ENCODE results near the gene LRTM2. TPM values are rescaled to one million over a fixed set of nuclear protein-coding genes. Genes with fewer than 3 reads are reported as not detected.

The LRTM2 gene
- total RNA-seq, 2 experiments from 2014 or later = not detected

DNA sequence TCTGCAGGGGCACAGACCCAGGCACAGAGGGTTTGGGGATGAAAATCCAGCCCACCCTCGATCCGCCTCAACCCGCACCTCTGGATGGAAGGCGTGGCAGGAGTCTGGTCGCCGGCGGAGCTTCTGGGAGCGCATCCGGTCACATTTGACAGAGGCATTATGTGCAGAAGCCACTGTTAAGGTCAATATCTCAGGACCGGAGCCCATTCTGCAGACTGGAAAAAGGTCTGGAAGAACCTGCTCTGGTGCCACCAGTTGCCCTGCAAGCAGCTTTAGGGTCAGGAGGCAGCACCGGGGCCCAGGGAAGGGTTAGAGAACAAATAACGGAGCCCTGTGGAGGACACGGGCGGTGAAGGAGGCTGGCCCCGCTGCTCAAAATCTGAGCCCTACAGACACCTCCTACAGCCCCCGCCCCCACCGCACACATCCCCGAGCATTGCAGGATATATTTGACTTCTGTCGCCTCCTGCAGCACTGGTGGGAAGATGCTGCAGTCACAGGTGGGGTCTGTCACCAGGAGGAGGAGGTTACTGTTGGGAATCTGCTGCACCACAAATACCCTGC lies 25.1 kb upstream of the LRTM2 start:
- Histone ChIP-seq H3K27ac (ENCODE audit: low read depth, low read length, poor library complexity, severe bottlenecking) (no peak overlapping the region), H3K4me1 (ENCODE audit: insufficient read depth, low read length, poor library complexity, severe bottlenecking) (peaks cover 31% of the 10 kb centered on the region), H4K20me1 (ENCODE audit: insufficient read depth, low read length) (no peaks in the 10 kb centered on the region), H3K4me2 (ENCODE audit: low read length) (peak overlapping the region; percentile 86), H3K9me2 (ENCODE audit: insufficient read depth, low read length) (no peaks in the 10 kb centered on the region), H3K4me3 (ENCODE audit: low read depth, low read length, poor library complexity, severe bottlenecking) (peak overlapping the region; percentile 31), H3K36me3 (ENCODE audit: insufficient read depth, low read length) (no peaks in the 10 kb centered on the region), H3K9me3 (ENCODE audit: low read length) (no peaks in the 10 kb centered on the region), H3K79me2 (ENCODE audit: insufficient read depth, low read depth, low read length) (no peaks in the 10 kb centered on the region), H2AFZ (ENCODE audit: low read length) (peak overlapping the region; percentile 89)
- intact Hi-C loops (cut with micrococcal nuclease; ENCODE audit: unreplicated experiment) = loop anchor here (10.0 kb wide), 1 partner anchor 489 kb away; no protein-coding TSS in a partner anchor
- POLR2A ChIA-PET = no interaction called here
- TF ChIP-seq, protein P1, sequence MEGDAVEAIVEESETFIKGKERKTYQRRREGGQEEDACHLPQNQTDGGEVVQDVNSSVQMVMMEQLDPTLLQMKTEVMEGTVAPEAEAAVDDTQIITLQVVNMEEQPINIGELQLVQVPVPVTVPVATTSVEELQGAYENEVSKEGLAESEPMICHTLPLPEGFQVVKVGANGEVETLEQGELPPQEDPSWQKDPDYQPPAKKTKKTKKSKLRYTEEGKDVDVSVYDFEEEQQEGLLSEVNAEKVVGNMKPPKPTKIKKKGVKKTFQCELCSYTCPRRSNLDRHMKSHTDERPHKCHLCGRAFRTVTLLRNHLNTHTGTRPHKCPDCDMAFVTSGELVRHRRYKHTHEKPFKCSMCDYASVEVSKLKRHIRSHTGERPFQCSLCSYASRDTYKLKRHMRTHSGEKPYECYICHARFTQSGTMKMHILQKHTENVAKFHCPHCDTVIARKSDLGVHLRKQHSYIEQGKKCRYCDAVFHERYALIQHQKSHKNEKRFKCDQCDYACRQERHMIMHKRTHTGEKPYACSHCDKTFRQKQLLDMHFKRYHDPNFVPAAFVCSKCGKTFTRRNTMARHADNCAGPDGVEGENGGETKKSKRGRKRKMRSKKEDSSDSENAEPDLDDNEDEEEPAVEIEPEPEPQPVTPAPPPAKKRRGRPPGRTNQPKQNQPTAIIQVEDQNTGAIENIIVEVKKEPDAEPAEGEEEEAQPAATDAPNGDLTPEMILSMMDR (conservative IDR thresholded peaks at IDR 0.05; ENCODE audit: low read length) = no peak
- TF ChIP-seq EZH2phosphoT487 (IDR thresholded peaks at IDR 0.05; ENCODE audit: borderline replicate concordance, low read depth, low read length) = no peak
- CTCF ChIA-PET (ENCODE audit: unreplicated experiment) = interaction anchor here (0.6 kb wide), 1 partner anchor 138 kb away, joined by 3 read pairs; no protein-coding TSS in a partner anchor
- peak; percentile 14 for DNase-seq (ENCODE audit: low spot score)
- BruUV-seq (replicated peaks) = no TSS peak

DNA sequence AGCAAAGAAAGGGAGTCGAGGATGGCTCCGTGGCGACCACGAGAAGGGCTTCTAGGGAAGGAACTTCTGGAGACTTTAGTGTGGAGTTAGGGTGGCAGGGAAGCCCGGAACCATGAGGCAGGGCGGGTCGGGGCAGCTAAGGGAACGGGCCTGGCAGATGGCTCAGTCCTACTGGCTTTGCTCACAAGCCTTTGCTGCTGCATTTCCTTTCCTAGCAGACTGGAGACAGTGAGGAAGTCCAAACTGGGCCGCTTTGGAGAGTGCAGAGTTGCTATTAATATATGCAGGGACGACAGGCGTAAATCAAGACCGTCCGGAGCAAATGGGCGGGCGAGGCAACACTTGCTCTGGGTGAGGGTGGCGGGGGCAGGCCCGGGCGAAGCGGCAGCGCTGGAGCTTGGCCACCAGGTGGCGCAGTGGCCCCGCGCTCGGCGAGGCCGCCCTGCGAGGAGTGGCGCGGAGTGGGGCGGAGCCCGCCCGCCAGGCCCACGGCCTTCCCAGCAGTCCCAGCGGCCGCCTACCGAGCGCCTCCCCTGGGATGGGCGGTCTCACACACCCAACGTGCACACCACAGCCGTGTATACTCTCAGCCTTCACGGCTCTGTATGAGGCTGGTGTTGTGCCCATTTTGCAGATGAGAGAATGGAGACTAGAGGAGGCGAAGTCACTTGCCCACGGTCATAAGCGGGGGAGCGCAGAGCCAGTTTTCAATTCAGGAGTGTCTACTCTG lies 24.4 kb upstream of the LRTM2 start:
- Histone ChIP-seq H3K4me2 (ENCODE audit: low read length) (peak overlapping the region; percentile 86), H3K27ac (ENCODE audit: low read depth, low read length, poor library complexity, severe bottlenecking) (no peak overlapping the region), H3K4me1 (ENCODE audit: insufficient read depth, low read length, poor library complexity, severe bottlenecking) (peaks cover 31% of the 10 kb centered on the region), H3K9me3 (ENCODE audit: low read length) (no peaks in the 10 kb centered on the region), H3K36me3 (ENCODE audit: insufficient read depth, low read length) (no peaks in the 10 kb centered on the region), H2AFZ (ENCODE audit: low read length) (peak overlapping the region; percentile 92), H3K79me2 (ENCODE audit: insufficient read depth, low read depth, low read length) (no peaks in the 10 kb centered on the region), H3K9me2 (ENCODE audit: insufficient read depth, low read length) (no peaks in the 10 kb centered on the region), H4K20me1 (ENCODE audit: insufficient read depth, low read length) (no peaks in the 10 kb centered on the region), H3K4me3 (ENCODE audit: low read depth, low read length, poor library complexity, severe bottlenecking) (peak overlapping the region; percentile 66)
- CTCF ChIA-PET (ENCODE audit: unreplicated experiment) = no interaction called here
- no TSS peak for BruUV-seq (replicated peaks)
- TF ChIP-seq, protein P1 (conservative IDR thresholded peaks at IDR 0.05; ENCODE audit: low read length) = peak; percentile 95
- no peak for TF ChIP-seq EZH2phosphoT487 (IDR thresholded peaks at IDR 0.05; ENCODE audit: borderline replicate concordance, low read depth, low read length)
- intact Hi-C loops (cut with micrococcal nuclease; ENCODE audit: unreplicated experiment) = loop anchor here (1.0 to 10.0 kb wide), 4 partner anchors 144 to 787 kb away; no protein-coding TSS in a partner anchor
- DNase-seq (ENCODE audit: low spot score) = peak; percentile 93
- POLR2A ChIA-PET = no interaction called here
